PC-9 (cell line): ENCODE data around the gene MAOB.

Experiments
- EZH2 ChIP-seq: fragments of 200-600 bp; sonication (generic); IDR thresholded peaks from 2 replicates; pipeline ENCODE4 v1.8.0; 2017; ENCODE audit warnings: antibody characterized with exemption, low read depth
- TF ChIP-seq, protein P1 (sequence below): fragments of 200-600 bp; sonication (generic); conservative IDR thresholded peaks from 2 replicates; pipeline ENCODE4 v1.6.1; 2017; ENCODE audit warnings: mixed run types, antibody characterized with exemption, mild to moderate bottlenecking, moderate library complexity

DNA sequence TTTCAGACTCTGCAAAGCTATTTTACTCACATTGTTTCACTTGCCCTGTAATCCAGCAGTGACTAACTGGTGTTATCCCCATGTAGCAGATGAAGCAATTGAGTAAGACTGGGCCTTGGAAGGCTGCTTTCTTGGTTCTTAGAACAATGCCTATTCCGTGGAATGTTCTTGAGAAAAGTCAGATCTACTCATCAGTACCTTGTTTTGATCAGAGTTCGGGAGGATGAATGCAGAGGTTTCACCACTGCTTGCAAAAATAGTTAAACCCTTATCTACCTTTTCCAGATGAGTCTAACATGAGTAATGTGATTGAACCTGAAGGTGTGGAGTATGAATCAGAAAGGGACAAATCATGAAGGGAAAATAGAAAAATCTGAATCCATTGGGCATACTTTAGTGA lies 1.8 kb downstream of the MAOB start:
- TF ChIP-seq, protein P1, sequence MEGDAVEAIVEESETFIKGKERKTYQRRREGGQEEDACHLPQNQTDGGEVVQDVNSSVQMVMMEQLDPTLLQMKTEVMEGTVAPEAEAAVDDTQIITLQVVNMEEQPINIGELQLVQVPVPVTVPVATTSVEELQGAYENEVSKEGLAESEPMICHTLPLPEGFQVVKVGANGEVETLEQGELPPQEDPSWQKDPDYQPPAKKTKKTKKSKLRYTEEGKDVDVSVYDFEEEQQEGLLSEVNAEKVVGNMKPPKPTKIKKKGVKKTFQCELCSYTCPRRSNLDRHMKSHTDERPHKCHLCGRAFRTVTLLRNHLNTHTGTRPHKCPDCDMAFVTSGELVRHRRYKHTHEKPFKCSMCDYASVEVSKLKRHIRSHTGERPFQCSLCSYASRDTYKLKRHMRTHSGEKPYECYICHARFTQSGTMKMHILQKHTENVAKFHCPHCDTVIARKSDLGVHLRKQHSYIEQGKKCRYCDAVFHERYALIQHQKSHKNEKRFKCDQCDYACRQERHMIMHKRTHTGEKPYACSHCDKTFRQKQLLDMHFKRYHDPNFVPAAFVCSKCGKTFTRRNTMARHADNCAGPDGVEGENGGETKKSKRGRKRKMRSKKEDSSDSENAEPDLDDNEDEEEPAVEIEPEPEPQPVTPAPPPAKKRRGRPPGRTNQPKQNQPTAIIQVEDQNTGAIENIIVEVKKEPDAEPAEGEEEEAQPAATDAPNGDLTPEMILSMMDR, result no peak
- no peak for TF ChIP-seq EZH2
